Esophagus squamous epithelium (tissue), 4 donors: ENCODE data around the gene TAB2.

Source experiments
- CTCF ChIP-seq, 6 experiments: fragments of 450-650 bp in 4 of 6; fragments of 200-600 bp in 2 of 6; sonication (generic) in 2 of 6; IDR thresholded peaks; one replicate each; pipeline ENCODE4 v1.5.1; 2016 to 2019; ENCODE audit warnings: antibody characterized with exemption in 6 of 6, mild to moderate bottlenecking in 4 of 6, moderate library complexity in 4 of 6
- POLR2A ChIP-seq, 4 donors: fragments of 450-650 bp; IDR thresholded peaks; one replicate each; pipeline ENCODE4 v1.6.1; 2017; ENCODE audit warnings: antibody characterized with exemption in 4 of 4, mild to moderate bottlenecking in 4 of 4, moderate library complexity in 3 of 4

- TF ChIP-seq POLR2A (IDR thresholded peaks at IDR 0.05) (no peak), CTCF (IDR thresholded peaks at IDR 0.05) (no peak)
Measured at GRCh38 chr6:149435919-149436586, 118.5 kb downstream of the TAB2 start.
